Ishikawa (cell line): ENCODE measurements around the gene SYT8.

ENCODE experiments used
- CEBPB ChIP-seq: IDR thresholded peaks from 2 replicates; pipeline ENCODE4 v1.6.1; 2012
- CREB1 ChIP-seq: IDR thresholded peaks from 2 replicates; pipeline ENCODE4 v1.6.1; 2012; ENCODE audit warnings: low read depth
- EGR1 ChIP-seq: IDR thresholded peaks from 2 replicates; pipeline ENCODE4 v1.6.1; 2012
- EP300 ChIP-seq: IDR thresholded peaks from 2 replicates; pipeline ENCODE4 v1.6.1; 2012; ENCODE audit warnings: borderline replicate concordance
- FOXM1 ChIP-seq: IDR thresholded peaks from 2 replicates; pipeline ENCODE4 v1.6.1; 2012; ENCODE audit warnings: low read depth, borderline replicate concordance
- MAX ChIP-seq: IDR thresholded peaks from 2 replicates; pipeline ENCODE4 v1.6.1; 2012
- NFIC ChIP-seq: IDR thresholded peaks from 2 replicates; pipeline ENCODE4 v1.6.1; 2012
- RAD21 ChIP-seq: IDR thresholded peaks from 2 replicates; pipeline ENCODE4 v1.6.1; 2012; ENCODE audit warnings: low read depth
- REST ChIP-seq: IDR thresholded peaks from 2 replicates; pipeline ENCODE4 v1.6.1; 2012; ENCODE audit warnings: low read depth, mild to moderate bottlenecking
- TAF1 ChIP-seq: IDR thresholded peaks from 2 replicates; pipeline ENCODE4 v1.6.1; 2012; ENCODE audit warnings: low read depth, mild to moderate bottlenecking
- TCF12 ChIP-seq: IDR thresholded peaks from 2 replicates; pipeline ENCODE4 v1.6.1; 2012; ENCODE audit warnings: low read depth
- TEAD4 ChIP-seq: IDR thresholded peaks from 2 replicates; pipeline ENCODE4 v1.6.1; 2012
- USF1 ChIP-seq: IDR thresholded peaks from 2 replicates; pipeline ENCODE4 v1.6.1; 2012
- YY1 ChIP-seq: IDR thresholded peaks from 2 replicates; pipeline ENCODE4 v1.6.1; 2012; ENCODE audit warnings: low read depth
- ZBTB7A ChIP-seq: IDR thresholded peaks from 2 replicates; pipeline ENCODE4 v1.6.1; 2012; ENCODE audit warnings: low read depth

SYT8 gene

GRCh38 chr11:1846453-1846932, 11.7 kb downstream of the SYT8 start:
- TF ChIP-seq YY1, result no peak

- TF ChIP-seq YY1 (no peak), MAX (no peak), NFIC (no peak), CREB1 (no peak), REST (no peak), ZBTB7A (no peak), TAF1 (no peak), FOXM1 (no peak), EP300 (no peak), CEBPB (no peak), EGR1 (no peak), USF1 (no peak), RAD21 (no peak), TCF12 (no peak), TEAD4 (no peak)
Observed at GRCh38 chr11:1847006-1847735, 12.4 kb downstream of the SYT8 start.

GRCh38 chr11:1847926-1848639, 13.3 kb downstream of the SYT8 start:
- no peak for TF ChIP-seq CEBPB
- TF ChIP-seq FOXM1, result no peak
- TF ChIP-seq TCF12, result no peak
- TF ChIP-seq MAX, result no peak
- TF ChIP-seq ZBTB7A, result no peak
- no peak for TF ChIP-seq USF1
- no peak for TF ChIP-seq EP300
- no peak for TF ChIP-seq REST
- no peak for TF ChIP-seq TAF1

GRCh38 chr11:1848640-1849430, 14.0 kb downstream of the SYT8 start:
- TF ChIP-seq MAX (no peak), REST (no peak), CREB1 (no peak)
